Inflammatory macrophage treated with lipopolysaccharide for 4 hours (primary cell): ENCODE results near the gene CHEK2.
"Not testable (repeated sequence)": the region's sequence is repeated elsewhere in the genome, so short reads cannot be mapped to it uniquely, and the experiment has no call there.

Source experiments
- DNase-seq: peaks from one replicate; pipeline ENCODE4 v3.0.0-alpha.2; 2020

The CHEK2 gene

GRCh38 chr22:28682966-28683365 lies 58.7 kb downstream of the CHEK2 start:
- peak; percentile 12 for DNase-seq

- DNase-seq, result peak; percentile 58
These were observed 60.7 kb downstream of the CHEK2 start for GRCh38 chr22:28680813-28681490.

- DNase-seq, result peak; percentile 56
These were observed 61.9 kb downstream of the CHEK2 start, which contains the start of gene TTC28 for GRCh38 chr22:28679611-28680287. Gene TTC28, minus strand, starts transcription at chr22:28679840. Its CDS starts 117 bp downstream, at chr22:28679723.

GRCh38 chr22:28678778-28679610 lies 62.6 kb downstream of the CHEK2 start:
- peak; percentile 10 for DNase-seq

- DNase-seq, result not testable (repeated sequence)
These were observed 63.5 kb downstream of the CHEK2 start for GRCh38 chr22:28678170-28678569.

- DNase-seq, result peak; percentile 56
These were observed 67.5 kb downstream of the CHEK2 start for GRCh38 chr22:28674121-28674563.

GRCh38 chr22:28670756-28671155 lies 70.9 kb downstream of the CHEK2 start:
- DNase-seq, result peak; percentile 68

GRCh38 chr22:28670161-28670560 lies 71.5 kb downstream of the CHEK2 start:
- peak; percentile 79 for DNase-seq

- DNase-seq, result no peak
These were observed 72.2 kb downstream of the CHEK2 start for GRCh38 chr22:28669387-28669786.

- DNase-seq, result not testable (repeated sequence)
These were observed 78.1 kb downstream of the CHEK2 start for GRCh38 chr22:28663569-28663942.

GRCh38 chr22:28658448-28658847 lies 83.2 kb downstream of the CHEK2 start:
- no peak for DNase-seq

- DNase-seq, result no peak
These were observed 85.4 kb downstream of the CHEK2 start for GRCh38 chr22:28656181-28656580.

- no peak for DNase-seq
These were observed 91.2 kb downstream of the CHEK2 start for GRCh38 chr22:28650463-28650862.

GRCh38 chr22:28648792-28649191 lies 92.8 kb downstream of the CHEK2 start:
- no peak for DNase-seq

- DNase-seq, result no peak
These were observed 94.4 kb downstream of the CHEK2 start for GRCh38 chr22:28647216-28647615.

- no peak for DNase-seq
These were observed 102.3 kb downstream of the CHEK2 start for GRCh38 chr22:28639321-28639720.
